ENCODE measurements around the gene SLC66A2. TPM values are rescaled to one million over a fixed set of nuclear protein-coding genes. Genes with fewer than 3 reads are reported as not detected.

The SLC66A2 gene
- total and polyA plus RNA-seq, 2 of the 13 experiments (the other 11 are each of a cell fraction or from before 2014, with no cell fraction given) = 33.5 to 41.9 TPM

GRCh38 chr18:79952456-79952995, 1.1 kb upstream of the SLC66A2 start (continued):
- TF ChIP-seq, protein P1, sequence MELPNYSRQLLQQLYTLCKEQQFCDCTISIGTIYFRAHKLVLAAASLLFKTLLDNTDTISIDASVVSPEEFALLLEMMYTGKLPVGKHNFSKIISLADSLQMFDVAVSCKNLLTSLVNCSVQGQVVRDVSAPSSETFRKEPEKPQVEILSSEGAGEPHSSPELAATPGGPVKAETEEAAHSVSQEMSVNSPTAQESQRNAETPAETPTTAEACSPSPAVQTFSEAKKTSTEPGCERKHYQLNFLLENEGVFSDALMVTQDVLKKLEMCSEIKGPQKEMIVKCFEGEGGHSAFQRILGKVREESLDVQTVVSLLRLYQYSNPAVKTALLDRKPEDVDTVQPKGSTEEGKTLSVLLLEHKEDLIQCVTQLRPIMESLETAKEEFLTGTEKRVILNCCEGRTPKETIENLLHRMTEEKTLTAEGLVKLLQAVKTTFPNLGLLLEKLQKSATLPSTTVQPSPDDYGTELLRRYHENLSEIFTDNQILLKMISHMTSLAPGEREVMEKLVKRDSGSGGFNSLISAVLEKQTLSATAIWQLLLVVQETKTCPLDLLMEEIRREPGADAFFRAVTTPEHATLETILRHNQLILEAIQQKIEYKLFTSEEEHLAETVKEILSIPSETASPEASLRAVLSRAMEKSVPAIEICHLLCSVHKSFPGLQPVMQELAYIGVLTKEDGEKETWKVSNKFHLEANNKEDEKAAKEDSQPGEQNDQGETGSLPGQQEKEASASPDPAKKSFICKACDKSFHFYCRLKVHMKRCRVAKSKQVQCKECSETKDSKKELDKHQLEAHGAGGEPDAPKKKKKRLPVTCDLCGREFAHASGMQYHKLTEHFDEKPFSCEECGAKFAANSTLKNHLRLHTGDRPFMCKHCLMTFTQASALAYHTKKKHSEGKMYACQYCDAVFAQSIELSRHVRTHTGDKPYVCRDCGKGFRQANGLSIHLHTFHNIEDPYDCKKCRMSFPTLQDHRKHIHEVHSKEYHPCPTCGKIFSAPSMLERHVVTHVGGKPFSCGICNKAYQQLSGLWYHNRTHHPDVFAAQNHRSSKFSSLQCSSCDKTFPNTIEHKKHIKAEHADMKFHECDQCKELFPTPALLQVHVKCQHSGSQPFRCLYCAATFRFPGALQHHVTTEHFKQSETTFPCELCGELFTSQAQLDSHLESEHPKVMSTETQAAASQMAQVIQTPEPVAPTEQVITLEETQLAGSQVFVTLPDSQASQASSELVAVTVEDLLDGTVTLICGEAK (IDR thresholded peaks at IDR 0.05) = no peak
- TF ChIP-seq, protein P1 (CRISPR knock-in tag; IDR thresholded peaks at IDR 0.05) = no peak
- TF ChIP-seq ZNF609 (CRISPR knock-in tag; IDR thresholded peaks at IDR 0.05; ENCODE audit: borderline replicate concordance) = no peak
- TF ChIP-seq NRL (CRISPR knock-in tag; IDR thresholded peaks at IDR 0.05; ENCODE audit: borderline replicate concordance) = no peak
- no peak for TF ChIP-seq ZNF775 (CRISPR knock-in tag; IDR thresholded peaks at IDR 0.05; ENCODE audit: borderline replicate concordance)
